HG02943 (cell line): ENCODE measurements around the gene MTCP1.
A peak's percentile ranks its signal among the peaks of the same experiment; 100 is the strongest.

Experiments used
- ATAC-seq: cut with Tn5 transposase; IDR thresholded peaks from one replicate; pipeline ENCODE4 v1.9.1; 2021; ENCODE audit warnings: mild to moderate bottlenecking, low read depth, moderate library complexity; ENCODE audit not compliant: unreplicated experiment

MTCP1 gene

DNA sequence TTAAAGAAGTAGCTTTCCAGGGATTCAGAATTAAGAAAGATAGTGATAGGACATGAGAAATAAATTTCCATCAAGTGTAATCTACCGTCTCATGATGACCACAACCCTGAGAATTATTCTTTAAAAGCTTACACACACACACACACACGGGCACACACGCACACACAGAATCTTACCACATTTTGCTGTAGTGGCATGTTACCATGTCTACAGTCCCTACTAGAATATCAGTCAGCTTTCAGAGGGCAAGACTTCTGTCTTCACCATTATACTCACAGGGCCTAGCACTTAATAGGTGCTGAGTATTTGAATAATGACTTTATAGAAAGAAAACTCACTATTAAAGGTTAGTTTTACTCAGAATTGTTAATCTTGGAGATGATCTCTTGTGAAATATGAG, 15.4 kb downstream of the MTCP1 start:
- ATAC-seq, result no peak

DNA sequence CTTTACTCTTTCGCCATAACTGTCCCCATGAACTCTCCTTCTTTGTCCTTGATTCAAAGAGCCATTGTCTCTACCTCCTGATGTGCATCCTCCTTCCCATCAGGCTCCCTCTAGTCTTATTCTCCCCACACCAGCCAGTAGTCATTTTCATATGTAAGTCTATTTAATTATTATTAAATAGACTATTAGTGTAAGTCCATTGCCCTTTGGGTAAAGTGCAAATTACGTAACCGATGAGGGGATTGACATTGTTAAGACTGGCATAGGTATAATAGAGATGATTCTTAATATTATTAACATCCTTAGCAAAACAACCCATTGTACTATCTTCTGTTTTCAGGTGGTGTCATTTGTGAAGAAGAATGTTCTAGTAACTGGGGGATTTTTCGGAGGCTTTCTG, 16.7 kb downstream of the MTCP1 start:
- no peak for ATAC-seq

DNA sequence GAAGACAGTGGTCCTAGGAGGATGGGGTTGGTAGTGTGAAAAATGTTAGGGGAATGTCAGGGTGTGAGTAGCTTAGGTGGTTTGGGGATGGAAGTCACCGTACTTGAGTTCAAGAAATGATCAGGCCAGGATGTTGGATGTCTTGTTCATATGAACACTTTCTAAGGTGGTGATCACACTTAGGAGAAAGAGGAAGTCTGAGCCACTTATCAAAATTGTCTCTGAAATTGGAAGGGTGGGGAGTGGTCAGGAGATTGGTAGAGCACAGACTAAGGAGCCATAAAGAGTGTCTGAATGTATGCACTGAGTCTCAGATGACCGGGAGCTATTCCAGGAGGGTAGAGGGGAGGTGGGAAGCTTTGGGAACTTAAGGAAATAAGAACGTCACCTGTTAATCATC, 17.3 kb downstream of the MTCP1 start:
- ATAC-seq, result no peak

DNA sequence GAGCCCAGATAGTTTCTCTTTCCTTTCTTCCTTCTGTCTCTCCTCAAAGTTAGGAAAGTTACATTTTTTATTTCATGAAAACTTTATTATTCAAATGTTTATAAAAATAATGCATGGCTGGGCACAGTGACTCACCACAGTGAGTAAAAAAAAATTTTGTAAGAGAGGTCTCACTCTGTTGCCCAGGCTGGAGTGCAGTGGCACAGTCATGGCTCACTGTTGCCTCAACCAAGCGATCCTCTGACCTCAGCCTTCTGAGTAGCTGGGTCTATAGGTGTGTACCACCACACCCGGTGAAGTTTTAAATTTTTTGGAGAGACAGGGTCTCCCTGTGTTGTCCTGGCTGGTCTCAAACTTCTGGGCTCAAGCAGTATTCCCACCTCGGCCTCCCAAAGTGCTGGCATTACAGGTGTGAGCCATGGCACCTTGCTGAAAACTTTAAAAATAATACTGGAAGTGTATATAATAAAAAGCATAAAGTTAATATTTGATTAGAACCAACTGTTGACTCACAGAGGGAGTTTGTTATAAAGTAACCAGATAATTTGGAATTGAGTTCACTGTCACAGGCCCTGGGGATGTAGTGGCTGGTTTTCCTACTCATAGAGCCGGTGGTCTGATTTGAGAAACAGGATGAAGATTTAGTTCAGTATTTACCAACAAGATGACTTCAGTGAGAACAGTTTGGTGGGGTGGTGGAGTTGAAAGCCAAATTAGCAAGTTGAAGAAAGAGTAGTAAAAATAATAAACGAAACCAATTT, 18.0 kb downstream of the MTCP1 start:
- no peak for ATAC-seq

DNA sequence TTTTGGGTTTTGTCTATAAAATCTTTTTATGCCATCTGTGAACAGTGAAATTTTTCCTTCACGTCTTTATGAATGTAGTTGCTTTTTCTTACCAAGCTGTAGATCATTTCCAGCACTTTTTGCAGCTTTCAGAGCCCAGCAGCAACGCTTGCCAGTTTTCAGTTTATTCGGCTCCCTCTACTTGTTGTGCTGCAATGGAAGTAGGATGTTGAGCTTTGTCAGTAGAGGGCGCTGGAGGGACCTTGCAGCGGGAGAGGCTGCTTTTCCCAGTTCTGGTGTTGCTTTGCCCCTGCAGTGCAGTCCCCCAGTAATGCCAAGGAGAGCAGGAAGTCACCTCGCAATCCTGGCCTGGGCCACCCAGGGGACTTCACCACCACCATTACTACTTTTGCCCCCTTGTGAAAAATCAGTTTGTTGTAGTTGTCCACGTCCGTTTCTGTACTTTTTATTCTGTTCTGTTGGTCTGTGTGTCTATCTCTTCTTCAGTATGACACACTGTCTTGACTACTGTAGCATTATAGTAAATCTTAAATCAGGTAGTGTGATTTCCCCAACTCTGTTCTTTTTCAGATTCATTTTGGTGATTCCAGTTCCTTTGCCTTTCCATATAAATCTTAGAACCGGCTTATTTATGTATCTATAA, 21.8 kb downstream of the MTCP1 start:
- ATAC-seq, result no peak

DNA sequence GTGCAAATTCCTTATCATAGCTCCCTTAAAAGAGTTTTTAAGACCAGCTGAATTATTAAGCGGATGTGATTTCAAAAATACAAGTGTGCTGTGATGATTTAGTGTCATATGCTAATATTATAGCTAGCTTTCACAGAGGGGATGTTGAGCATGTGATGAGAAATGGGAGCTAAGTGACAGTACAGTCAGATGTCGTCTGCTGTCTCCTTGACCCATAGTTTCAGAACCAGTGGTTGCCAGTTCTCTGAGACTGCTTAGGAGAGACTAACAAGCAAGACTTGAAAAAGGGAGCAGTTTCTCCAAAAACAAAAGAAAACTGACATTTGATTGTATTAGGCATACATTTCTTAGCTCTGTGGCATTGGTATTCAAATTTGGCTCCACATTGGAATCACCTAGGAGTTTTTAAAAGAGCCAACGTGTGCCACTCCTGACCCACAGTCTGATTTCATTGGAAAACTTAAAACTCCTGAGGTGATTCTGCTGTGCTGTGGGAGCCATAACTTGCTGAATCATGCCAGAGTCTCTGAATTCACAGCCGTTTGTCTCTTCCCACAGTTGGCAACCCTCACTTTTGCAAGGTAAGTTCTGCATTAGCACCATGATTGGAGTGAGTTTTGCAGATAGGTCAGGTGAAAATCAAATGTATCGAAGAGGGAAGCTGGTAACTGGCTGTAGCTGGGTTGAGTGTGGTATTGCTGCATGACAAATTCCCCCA, 24.0 kb downstream of the MTCP1 start:
- no peak for ATAC-seq

DNA sequence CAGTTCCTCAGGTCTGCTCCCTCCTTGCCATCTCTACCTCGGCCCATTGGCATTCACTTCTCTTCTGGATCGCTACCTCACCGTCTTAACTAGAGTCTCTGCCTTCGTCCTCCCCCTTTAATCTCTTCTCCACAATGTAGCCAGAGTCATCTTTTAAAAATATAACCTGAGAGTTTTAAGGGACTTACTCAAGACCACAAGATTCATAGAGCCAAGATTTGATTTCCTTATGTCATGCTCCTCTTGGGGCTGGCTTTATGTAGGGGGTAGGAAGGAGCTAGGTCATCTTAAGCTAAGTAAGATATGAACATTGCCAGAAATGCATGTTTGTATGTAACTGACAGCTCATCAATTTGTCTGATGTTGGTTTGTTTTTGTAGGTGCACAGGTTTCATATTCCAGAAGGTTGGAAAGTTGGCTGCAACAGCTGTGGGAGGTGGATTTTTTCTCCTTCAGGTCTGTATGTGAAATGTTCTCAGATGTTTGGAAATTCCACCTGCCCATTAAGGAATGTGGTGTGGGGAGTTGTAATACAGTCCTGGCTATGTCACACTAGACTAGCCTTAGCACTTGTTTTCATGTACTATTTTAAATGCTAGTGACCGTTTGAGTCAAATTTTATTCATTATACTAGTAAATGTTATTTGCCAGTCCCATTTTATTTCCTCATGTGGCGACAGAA, 24.7 kb downstream of the MTCP1 start:
- no peak for ATAC-seq

DNA sequence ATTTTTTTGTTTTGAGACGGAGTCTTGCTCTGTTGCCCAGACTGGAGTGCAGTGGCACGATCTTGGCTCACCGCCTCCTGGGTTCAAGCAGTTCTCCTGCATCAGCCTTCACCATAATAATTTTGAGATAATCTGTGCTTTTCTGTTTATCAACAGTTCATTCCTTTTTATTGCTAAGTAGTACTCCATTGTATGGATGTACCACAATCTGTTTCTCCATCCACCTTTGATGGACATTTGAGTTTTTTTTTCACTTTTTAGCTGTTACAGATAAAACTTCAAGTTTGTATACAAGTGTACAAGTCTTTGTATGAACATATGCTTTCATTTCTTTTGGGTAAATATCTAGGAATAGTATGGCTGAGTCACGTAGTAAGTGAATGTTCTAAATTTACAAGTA, 35.2 kb downstream of the MTCP1 start:
- ATAC-seq, result no peak

DNA sequence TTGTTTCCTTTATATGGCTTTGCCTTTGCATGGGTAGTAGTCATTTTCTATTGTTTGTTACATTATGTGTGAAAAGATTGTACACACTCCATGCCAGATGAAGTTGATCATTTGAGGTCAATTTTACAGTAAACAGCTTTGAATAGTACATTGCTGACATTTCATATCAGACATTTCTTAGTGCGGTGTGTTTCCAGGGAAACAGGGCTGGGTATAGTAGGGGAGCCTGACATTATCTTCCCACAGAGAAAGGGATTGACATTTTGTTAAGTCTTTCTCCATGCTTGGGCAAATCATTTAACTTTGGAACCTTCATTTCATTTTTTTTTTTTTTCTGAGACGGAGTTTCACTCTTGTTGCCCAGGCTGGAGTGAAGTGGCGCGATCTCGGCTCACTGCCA, 39.3 kb downstream of the MTCP1 start:
- ATAC-seq, result no peak

DNA sequence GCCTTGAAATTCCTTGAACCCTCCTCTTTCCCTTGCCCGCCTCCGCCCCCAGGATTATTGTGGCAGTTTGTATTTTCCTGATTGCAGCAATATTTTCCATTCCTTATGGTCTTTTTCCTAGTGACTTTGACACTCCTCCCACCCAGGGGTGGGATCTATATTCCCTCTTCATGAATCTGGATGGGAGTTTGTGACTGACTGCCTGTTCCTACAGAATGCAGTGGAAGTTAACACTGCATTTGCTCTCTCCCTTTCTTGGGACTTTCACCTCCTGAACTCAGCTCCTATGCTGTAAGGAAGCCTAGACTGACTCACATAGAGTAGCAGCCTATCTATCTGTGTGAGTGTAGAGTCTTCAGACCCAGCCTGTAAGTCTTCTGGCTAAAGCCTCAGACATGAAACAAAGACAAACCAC, 42.1 kb downstream of the MTCP1 start:
- ATAC-seq, result no peak

DNA sequence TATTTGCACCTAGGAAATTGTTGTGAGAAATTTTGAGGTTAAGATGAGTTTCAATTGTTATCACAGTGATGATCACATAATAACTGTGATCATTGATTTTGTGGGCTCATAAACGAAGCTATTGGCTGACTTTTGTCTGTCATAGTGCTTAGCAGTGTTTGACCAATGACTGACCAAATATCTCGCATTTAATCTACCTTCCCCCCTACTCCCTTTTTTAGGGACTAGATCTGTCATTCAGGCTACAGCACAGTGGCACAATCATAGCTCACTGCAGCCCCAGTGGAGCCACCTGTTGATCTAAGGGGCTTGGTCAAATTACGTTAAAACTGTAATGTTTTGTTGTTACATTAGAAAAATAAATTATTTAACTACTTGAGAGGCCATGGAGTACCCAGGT, 42.8 kb downstream of the MTCP1 start:
- ATAC-seq, result no peak

DNA sequence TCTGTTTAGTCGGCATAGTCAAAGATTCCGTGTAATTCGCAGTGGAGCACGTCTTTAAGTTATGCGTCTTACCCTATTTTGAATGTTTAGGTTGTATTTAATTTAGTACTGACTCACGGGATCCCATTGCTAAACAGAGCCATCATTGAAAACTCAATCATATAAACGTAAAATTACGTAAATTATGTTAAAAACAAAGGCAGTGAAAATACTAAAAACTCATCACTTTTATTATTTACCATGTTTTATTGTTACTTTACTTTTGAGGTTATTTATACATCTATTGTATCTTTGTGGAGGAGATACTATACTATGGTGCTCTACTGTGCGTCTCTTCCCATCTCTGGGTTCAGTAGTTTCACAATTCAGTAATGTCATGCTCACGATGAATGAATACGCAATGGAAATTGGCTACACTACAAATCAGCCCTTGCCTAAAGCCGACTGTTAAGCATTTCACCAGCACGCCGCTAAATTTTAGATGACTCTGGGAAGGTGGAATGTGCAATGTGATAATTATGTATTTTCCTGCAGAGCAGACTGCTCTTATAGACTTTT, 43.3 kb downstream of the MTCP1 start:
- no peak for ATAC-seq

DNA sequence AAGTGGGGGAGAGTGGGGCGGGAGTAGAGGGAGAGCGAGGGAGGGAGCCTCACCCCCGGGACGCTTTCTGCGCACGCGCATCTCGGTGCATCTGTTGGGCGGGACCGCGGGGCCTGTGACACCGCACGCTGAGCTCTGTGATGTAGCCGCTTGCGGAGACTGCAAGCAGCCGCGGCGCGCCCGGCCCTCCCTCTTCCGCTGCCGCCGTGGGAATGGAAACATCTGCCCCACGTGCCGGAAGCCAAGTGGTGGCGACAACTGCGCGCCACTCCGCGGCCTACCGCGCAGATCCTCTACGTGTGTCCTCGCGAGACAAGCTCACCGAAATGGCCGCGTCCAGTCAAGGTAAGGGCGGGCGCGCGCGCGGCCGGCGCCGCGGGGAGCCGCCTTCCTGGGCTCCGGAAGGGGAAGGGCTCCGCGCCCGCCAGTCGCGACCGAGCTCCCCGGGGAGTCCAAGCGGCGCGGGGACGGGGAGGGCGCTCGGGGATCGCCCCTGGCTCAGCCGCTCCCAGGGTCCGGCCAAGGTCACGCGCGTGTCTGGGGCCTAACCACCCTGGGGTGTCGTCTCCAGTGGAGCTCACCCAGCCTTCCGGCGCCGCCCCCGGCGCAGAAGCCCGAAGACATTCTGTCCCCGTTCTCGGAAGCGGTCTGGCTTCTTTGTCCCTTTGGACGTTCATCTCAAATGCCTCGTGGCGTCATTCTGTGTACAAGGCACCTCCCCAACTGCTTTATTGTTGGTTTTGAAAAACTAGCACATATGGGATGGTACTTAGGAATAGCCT, 44.0 kb downstream of the MTCP1 start, which contains the start of gene FUNDC2:
Gene FUNDC2, plus strand, starts transcription at position 118 of the 782 bp plus-strand sequence. Its CDS starts 95 bp downstream, at position 213.
- peak; percentile 92 for ATAC-seq

DNA sequence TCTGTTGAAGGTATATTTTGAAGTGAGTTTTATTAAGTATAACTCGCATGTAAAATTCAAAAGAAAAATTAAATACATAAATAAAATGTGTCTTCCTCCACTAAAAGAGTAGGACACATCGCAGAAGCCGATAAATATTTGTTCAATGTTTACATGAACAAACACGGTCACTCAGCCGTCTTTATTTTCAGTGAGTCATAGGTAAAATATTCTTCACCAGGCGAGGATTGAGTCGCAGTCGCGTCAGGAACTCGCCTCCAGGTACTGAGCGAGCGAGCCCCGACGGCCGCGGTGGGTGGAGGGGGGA, 44.6 kb downstream of the MTCP1 start:
- no peak for ATAC-seq

DNA sequence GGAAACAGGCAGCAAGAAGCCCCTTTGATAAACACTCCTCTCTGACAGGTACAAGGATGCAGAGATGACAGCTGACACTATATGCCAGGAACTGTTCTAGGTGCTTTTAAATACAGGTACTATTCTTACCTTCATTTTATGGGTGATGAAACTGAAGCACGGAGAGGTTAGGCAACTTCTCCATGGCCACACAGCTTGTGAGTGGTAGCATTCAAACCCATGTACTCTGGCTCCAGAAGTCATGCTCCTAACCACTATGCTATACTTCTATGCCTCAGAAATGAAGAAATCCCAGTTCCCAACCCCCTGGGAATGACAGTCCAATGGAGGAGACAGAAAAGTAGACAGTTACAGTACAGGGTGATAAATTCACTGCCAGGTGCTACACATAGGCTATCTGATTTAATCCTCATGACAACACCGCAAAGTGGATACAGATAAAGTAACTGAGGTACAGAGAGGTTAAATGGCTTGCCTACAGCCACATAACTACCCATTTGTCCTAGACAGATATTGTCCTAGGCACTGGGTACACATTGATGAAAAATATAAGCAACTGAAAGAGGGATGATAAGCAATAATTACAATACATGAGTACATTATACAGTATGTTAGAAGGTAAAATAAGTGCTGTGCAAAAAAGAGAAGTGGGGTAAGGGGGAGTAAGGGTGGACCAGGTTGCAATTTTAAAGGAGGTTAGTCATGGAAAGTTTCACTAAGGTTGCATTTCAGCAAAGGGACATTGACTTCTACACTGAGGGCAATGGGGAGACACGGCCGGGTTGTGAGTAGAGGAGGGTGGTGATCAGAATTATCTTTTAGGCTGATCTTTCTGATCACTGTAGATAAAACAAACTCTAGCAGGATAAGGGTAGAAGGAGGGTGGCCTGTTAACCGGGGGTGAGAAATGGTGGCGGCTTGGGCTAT, 46.8 kb downstream of the MTCP1 start:
- ATAC-seq, result no peak

DNA sequence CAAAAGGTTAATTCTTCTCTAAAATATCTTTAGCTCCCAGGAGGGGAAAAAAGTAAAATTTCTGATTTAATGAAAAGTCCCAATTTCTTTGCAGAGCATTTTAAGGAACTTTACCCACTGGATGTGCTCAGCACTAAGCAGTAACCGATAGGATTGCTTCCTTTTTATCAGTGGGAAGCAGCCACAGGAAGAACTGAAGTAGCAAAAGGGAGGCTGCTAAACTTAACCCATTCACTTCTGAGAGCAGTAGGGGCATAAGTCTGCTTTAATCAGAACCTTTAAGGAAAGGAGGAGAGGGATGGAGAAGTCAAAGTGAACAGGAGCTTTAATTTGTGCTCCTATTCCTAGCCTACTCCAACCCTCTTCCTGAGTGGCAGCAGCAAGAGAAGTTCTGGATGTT, 48.4 kb downstream of the MTCP1 start, which contains the start of gene F8:
Gene F8, minus strand, starts transcription at position 139 of the 400 bp plus-strand sequence. CDS start 171 bp downstream, outside the sequence.
- ATAC-seq, result no peak

DNA sequence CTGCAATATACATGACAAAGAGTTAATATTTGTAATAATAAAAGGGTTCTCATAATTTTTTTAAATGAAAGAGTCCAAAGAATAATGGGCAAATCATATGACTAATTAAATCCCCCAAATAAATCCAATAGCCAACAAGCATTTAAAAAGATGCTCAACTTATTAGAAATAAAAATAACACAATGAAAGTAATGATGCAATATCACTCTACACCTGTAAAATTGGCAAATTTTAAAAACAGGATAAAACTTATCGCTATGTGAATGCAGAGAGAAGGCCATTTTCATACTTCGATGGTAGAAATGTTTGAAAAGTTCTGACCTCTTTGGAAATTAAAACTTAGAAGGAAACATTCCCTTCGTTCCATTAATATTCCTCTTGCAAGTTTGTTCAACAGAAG, 50.3 kb downstream of the MTCP1 start:
- no peak for ATAC-seq
